ENCODE measurements around the gene NFIC. TPM values are rescaled to one million over a fixed set of nuclear protein-coding genes. Genes with fewer than 3 reads are reported as not detected.

NFIC gene
- polyA plus RNA-seq, 1 of the 3 experiments (the other 2 are of a cell fraction), result 7.2 TPM

- ChIA-PET CTCF (interaction anchor here (1.0 to 8.7 kb wide), 7 partner anchors 11 to 184 kb away, joined by 3 to 92 read pairs (median 7); no protein-coding TSS in a partner anchor), POLR2A (no interaction called here)
- Histone ChIP-seq H3K9me2 (no peaks in the 10 kb centered on the region), H3K79me2 (ENCODE audit: insufficient read depth) (no peaks in the 10 kb centered on the region), H3K27ac (ENCODE audit: low read depth in 2 of 2, low read length in 1 of 2) (no peak overlapping the region), H4K20me1 (ENCODE audit: insufficient read depth) (no peaks in the 10 kb centered on the region), H3K4me1 (ENCODE audit: control insufficient read depth in 1 of 2, insufficient read depth in 2 of 2, low read depth in 1 of 2, low read length in 1 of 2) (no peaks in the 10 kb centered on the region; a peak in 1 of 4 replicates), H3K9ac (no peak overlapping the region), H3K9me3 (no peaks in the 10 kb centered on the region), H3F3A (replicated peaks; ENCODE audit: insufficient read depth) (no peaks in the 10 kb centered on the region), H3K36me3 (replicated peaks in 1 of 2; ENCODE audit: control insufficient read depth in 1 of 2, insufficient read depth in 2 of 2, low read length in 1 of 2) (no peaks in the 10 kb centered on the region), H2AFZ (ENCODE audit: low read depth) (no peak overlapping the region), H3K4me3 (ENCODE audit: low read depth in 2 of 2, low read length in 1 of 2) (no peak overlapping the region), H3K27me3 (ENCODE audit: insufficient read depth) (no peaks in the 10 kb centered on the region; the same call in 1 of the 2 replicates), H3K4me2 (no peak overlapping the region; the same call in 1 of the 2 replicates)
- 69% methylated on average over 24 of the region's 49 CpGs for WGBS (ENCODE audit: low lambda C conversion rate)
- DNase-seq, result peak; percentile 62
- TF ChIP-seq TAF1 (IDR thresholded peaks at IDR 0.05; ENCODE audit: borderline replicate concordance, low read depth, low read length) (no peak), TEAD4 (IDR thresholded peaks at IDR 0.05; ENCODE audit: borderline replicate concordance, insufficient read depth) (no peak), USF1 (IDR thresholded peaks at IDR 0.05; ENCODE audit: borderline replicate concordance, low read depth) (no peak), CTCF (IDR thresholded peaks at IDR 0.05) (no peak), USF2 (IDR thresholded peaks at IDR 0.05; ENCODE audit: borderline replicate concordance, low read depth, low read length) (no peak), CHD2 (IDR thresholded peaks at IDR 0.05; ENCODE audit: low read length, partially characterized antibody) (no peak), PBX3 (IDR thresholded peaks at IDR 0.05) (no peak), ELF1 (IDR thresholded peaks at IDR 0.05) (no peak), NFIC (IDR thresholded peaks at IDR 0.05; ENCODE audit: borderline replicate concordance) (no peak)
These were observed 116.3 kb downstream of the NFIC start for GRCh38 chr19:3482507-3483225.

- H3K4me1 ChIP-seq (ENCODE audit: control insufficient read depth in 1 of 2, insufficient read depth in 2 of 2, low read depth in 1 of 2, low read length in 1 of 2), result no peaks in the 10 kb centered on the region; a peak in 1 of 4 replicates
- no peak within 1 kb of the TSS for H3K9ac ChIP-seq
- no peak within 1 kb of the TSS for H3K27ac ChIP-seq (ENCODE audit: low read depth in 2 of 2, low read length in 1 of 2)
- H3K4me2 ChIP-seq, result no peak within 1 kb of the TSS; the same call in 1 of the 2 replicates
- no peaks in the 10 kb centered on the region for H3K36me3 ChIP-seq (replicated peaks in 1 of 2; ENCODE audit: control insufficient read depth in 1 of 2, insufficient read depth in 2 of 2, low read length in 1 of 2)
- H3K9me2 ChIP-seq, result no peaks in the 10 kb centered on the region
- POLR2A ChIA-PET, result no interaction called here
- DNase-seq, result no peak
- WGBS (ENCODE audit: low lambda C conversion rate), result 60% methylated on average over 9 of the region's 33 CpGs
- no peaks in the 10 kb centered on the region for H4K20me1 ChIP-seq (ENCODE audit: insufficient read depth)
- no peaks in the 10 kb centered on the region for H3K9me3 ChIP-seq
- H3F3A ChIP-seq (replicated peaks; ENCODE audit: insufficient read depth), result no peaks in the 10 kb centered on the region
- H2AFZ ChIP-seq (ENCODE audit: low read depth), result no peak within 1 kb of the TSS
- no peaks in the 10 kb centered on the region for H3K79me2 ChIP-seq (ENCODE audit: insufficient read depth)
- no peaks in the 10 kb centered on the region; the same call in 1 of the 2 replicates for H3K27me3 ChIP-seq (ENCODE audit: insufficient read depth)
- CTCF ChIA-PET, result interaction anchor here (0.8 to 8.7 kb wide), 8 partner anchors 11 to 183 kb away, joined by 3 to 92 read pairs (median 5); no protein-coding TSS in a partner anchor
- H3K4me3 ChIP-seq (ENCODE audit: low read depth in 2 of 2, low read length in 1 of 2), result no peak within 1 kb of the TSS
- TF ChIP-seq CHD2 (IDR thresholded peaks at IDR 0.05; ENCODE audit: low read length, partially characterized antibody) (no peak), FOXJ3 (CRISPR knock-in tag; IDR thresholded peaks at IDR 0.05) (no peak), EP300 (IDR thresholded peaks at IDR 0.05; ENCODE audit: borderline replicate concordance in 1 of 2, low read depth in 1 of 2, low read length in 1 of 2) (no peak), REST (IDR thresholded peaks at IDR 0.05; ENCODE audit: low read depth, low read length) (no peak), TAF1 (IDR thresholded peaks at IDR 0.05; ENCODE audit: borderline replicate concordance, low read depth, low read length) (no peak), USF2 (IDR thresholded peaks at IDR 0.05; ENCODE audit: borderline replicate concordance, low read depth, low read length) (no peak), YY1 (IDR thresholded peaks at IDR 0.05; ENCODE audit: low read depth) (no peak), RAD21 (IDR thresholded peaks at IDR 0.05; ENCODE audit: low read length) (no peak), RXRA (IDR thresholded peaks at IDR 0.05; ENCODE audit: borderline replicate concordance, low read depth) (no peak)
These were observed 116.8 kb downstream of the NFIC start, which contains the start of gene SMIM44 for GRCh38 chr19:3483226-3483628. Gene SMIM44, minus strand, starts transcription at chr19:3483441. Its CDS starts 38 bp downstream, at chr19:3483403.

Measured in SK-N-SH (cell line).